GM19395 (cell line): Measurements from ENCODE around the gene ZDHHC11.

Source experiments
- ATAC-seq: cut with Tn5 transposase; IDR thresholded peaks from one replicate; pipeline ENCODE4 v1.9.1; 2021; ENCODE audit warnings: mild to moderate bottlenecking, moderate library complexity; ENCODE audit not compliant: unreplicated experiment

Gene ZDHHC11

DNA sequence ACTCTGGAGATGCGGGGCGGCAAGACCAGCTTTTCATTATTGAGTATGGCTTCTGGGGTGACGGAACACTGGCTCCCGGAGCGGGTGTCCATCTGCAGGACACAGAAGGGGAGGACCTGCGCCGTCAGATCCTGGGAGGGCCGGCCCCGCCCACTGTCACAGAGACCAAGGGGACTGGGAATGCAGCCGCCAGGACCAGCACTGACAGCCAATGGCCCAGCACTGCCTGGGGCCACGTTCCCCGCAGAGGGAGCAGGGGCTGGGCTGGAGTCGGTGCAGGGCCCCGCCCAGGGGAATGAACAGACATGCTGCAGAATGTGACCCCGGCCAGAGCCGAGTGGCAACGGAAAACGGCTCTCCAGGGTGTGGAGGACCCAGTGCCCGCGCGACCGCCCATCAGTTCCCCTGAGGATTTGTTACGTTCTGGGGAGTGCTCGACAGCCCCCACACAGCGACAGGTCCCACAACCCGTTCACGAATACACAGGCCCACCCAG lies at the start of gene ZDHHC11:
Gene ZDHHC11, minus strand, starts transcription at position 476 of the 496 bp plus-strand sequence. Its CDS starts 384 bp downstream, at position 92.
- ATAC-seq: no peak

- no peak for ATAC-seq
Observed at GRCh38 chr5:893711-894110, 42.9 kb upstream of the ZDHHC11 start.

- ATAC-seq: peak; percentile 20
Observed at GRCh38 chr5:893137-893506, 42.3 kb upstream of the ZDHHC11 start.

GRCh38 chr5:892394-893136 lies 41.8 kb upstream of the ZDHHC11 start, which contains the start of the genes BRD9 and TRIP13:
Gene BRD9, minus strand, starts transcription at chr5:892801. Its CDS starts 144 bp downstream, at chr5:892657.
Gene TRIP13, plus strand, starts transcription at chr5:892884. Its CDS starts 115 bp downstream, at chr5:892999.
- peak; percentile 93 for ATAC-seq

DNA sequence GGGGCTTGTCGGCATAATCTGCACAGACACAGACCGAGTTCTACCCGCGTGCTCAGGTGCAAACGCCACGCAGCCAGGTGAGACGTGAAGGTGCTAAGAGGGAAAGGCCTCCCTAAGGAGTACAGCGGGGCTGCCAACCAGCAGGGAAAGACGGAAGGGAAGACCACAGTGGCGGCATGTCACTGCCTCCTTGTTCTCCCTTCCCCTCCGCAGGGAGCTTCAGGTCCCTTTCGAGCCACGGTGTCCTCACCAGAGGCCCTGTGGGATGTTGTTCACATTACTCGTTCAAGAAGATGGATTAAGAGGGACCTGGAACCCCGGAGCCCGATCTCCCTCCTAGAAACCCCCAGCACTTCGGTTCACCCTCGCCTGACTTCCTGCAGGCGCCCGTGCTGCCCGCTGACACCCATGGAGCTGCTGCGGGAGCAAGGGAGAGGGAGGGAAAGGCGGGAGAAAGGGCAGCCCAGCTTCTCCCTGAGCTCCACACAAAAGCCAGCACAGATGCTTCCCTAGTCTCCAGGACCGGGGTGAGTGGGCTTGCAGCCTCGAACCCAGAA lies 41.1 kb upstream of the ZDHHC11 start:
- ATAC-seq: peak; percentile 21

- no peak for ATAC-seq
Observed at GRCh38 chr5:891117-891836, 40.5 kb upstream of the ZDHHC11 start.

DNA sequence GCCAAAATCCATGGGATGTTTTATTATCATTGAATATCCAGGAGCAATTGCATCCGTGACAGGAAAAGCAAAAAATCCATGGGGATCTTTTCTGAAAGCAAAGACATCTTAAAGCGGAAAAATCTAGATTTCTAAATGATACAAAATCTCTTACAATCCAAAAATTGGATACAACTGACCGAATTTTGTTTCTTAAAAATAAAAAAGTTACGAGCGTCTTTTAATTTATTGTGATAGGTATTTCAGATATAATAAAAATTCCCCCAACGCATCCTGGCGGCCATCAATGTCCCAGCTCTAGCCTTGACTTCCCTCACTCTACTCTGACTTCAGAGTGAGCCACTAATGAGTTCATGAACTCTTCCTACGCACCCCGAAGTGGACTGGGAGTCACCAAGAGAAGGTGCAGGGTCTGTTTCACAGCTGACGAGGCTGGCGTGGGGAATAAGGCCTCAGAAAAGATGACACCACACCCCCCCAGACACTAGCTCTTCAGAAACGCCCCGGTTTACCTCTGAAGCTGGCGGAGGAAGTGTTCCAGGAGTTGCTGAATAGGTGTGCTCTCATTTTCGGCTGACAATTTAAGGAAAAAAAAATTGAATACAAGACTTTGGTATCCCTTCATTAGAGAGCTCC lies 38.4 kb upstream of the ZDHHC11 start:
- no peak for ATAC-seq

DNA sequence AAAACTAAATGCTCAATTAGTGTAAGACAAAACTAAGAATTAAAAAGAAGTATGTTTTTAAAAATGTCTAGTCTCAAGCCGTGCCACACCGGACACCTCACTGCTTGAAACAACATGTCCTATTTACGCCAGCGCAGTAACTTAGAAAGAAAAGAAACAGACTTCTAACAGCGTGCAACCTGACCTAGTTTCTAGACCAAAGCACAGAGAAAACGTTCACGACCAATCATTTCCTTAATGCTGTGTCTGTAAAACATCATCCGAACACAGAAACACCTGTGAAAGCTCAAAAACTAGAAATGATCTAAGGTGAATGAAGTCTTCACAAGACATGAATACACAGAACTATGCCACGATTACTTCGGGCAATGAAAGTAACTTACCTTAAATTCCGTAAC lies 37.9 kb upstream of the ZDHHC11 start:
- ATAC-seq: no peak

DNA sequence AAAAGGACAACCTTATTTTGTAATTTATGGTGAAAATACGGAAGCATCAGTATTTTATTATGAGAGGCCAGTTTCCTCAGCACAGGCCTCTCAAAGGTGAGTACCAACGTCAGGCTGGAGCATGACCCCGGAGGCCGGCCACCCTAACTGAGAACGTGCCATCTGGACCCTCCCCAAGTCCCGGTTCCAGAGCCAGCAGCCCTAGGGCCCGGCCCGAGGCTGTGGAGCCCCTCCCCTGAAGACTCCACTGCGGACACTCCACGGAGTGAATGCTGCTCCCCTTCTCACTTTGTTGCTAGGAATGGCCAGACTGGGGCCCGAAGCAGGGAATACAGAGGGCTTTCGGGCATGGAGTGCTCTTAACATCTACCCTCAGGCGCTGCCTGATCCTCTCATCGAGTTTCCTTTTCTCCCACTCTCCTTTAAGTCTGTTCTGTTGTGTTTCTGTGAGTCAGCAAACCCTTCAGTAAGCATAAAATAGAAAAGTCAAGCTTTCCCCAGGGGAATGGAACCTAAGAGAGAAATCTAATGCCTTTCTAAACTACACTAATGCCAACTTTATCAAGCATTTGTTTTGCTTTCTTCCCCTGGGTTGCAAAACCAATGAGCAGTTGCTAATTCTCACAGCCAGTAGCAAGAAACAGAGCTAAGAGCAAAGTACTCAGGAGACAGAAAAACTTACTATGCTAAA lies 37.3 kb upstream of the ZDHHC11 start:
- ATAC-seq: no peak

- ATAC-seq: no peak
Observed at GRCh38 chr5:886716-887325, 36.0 kb upstream of the ZDHHC11 start.

- ATAC-seq: no peak
Observed at GRCh38 chr5:886036-886435, 35.2 kb upstream of the ZDHHC11 start.

- no peak for ATAC-seq
Observed at GRCh38 chr5:885529-885928, 34.7 kb upstream of the ZDHHC11 start.

DNA sequence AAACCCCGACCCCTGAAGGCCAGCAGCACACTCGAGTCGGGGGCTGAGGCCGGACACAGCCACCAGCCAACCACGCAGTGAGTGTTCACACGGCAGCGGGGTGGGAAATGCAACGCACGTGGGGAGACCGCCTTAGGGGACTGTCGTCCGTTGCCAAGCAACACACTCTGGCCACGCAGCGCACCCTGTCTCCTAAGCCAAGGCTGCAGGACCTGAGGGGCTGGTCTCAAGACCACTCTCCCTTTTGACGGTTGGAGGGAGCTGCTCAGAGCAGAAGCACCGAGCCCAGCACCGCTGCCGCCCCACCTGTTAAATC lies 34.3 kb upstream of the ZDHHC11 start:
- no peak for ATAC-seq

GRCh38 chr5:884345-885126 lies 33.8 kb upstream of the ZDHHC11 start:
- ATAC-seq: no peak

DNA sequence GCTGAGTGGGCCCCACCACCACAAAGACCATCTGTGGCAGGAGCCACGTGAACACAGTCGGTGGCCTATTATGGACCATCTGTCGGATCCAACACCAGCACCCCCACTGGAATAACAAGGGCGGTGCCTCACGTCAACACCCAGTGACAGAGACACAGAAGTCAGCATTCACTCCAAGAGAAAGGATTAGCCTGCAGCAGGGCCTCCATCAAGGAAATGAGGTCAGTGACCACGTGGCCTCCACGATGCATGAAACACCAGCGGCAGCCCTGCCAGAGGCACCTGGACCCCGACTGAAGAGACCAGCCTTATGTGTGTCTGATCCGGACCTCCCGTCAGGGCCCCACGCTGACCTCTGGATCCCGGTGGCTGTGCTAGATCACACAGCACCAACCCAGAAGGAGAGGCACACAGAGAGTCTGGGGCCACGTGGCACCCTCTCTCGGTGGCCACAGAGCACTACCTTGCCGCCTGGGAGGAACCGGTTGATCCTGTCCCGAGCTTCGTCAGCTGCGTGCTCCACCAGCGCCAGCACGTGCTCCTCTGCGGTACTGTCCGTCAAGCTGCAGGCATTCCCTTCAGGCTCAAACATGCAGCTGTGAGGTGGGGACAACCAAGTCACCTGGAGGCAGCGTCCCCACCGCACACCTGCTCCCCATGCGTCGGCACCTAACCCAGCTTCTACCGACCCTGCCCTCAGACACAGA lies 32.8 kb upstream of the ZDHHC11 start:
- ATAC-seq: no peak

DNA sequence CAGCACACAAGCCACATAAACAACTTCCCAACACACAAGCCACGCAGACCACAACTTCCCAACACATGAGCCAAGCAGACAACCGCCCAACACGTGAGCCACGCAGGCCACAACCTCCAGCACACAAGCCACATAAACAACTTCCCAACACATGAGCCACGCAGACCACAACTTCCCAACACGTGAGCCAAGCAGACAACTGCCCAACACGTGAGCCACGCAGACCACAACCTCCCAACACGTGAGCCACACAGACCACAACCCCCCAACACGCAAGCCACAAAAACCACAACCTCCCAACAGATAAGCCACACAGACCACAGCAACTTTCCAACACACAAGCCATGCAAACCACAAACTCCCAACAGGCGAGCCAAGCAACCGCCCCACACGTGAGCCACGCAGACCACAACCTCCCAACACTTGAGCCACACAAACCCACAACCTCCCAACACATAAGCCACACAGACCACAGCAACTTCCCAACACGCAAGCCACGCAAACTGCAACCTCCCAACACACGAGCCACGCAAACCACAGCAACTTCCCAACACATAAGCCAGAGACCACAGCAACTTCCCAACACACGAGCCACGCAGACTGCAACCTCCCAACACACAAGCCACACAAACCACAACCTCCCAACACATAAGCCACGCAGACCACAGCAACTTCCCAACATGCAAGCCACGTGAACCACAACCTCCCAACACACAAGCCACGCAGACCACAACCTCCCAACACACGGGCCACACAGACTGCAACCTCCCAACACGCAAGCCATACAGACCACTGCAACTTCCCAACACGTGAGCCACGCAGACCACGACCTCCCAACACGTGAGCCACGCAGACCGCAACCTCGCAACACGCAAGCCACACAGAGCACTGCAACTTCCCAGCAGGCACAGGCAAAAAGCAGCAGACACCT lies 31.7 kb upstream of the ZDHHC11 start:
- ATAC-seq: no peak

- no peak for ATAC-seq
Observed at GRCh38 chr5:881551-881935, 30.8 kb upstream of the ZDHHC11 start.
